H7 (cell line): ENCODE data around the gene CEP20. TPM values are rescaled to one million over a fixed set of nuclear protein-coding genes. Genes with fewer than 3 reads are reported as not detected.
A peak's percentile ranks its signal among the peaks of the same experiment; 100 is the strongest.
"Not testable (repeated sequence)": the region's sequence is repeated elsewhere in the genome, so short reads cannot be mapped to it uniquely, and the experiment has no call there.

Experiments
- DNase-seq: peaks from one replicate; pipeline ENCODE4 v3.0.0; 2012
- H3K27me3 ChIP-seq: 2 replicates; pipeline ENCODE4 v1.6.0; 2011; ENCODE audit warnings: mild to moderate bottlenecking, low read length; ENCODE audit not compliant: control insufficient read depth, insufficient read depth
- H3K36me3 ChIP-seq: replicated peaks from 2 replicates; pipeline ENCODE4 v1.5.1; 2011; ENCODE audit warnings: low read length; ENCODE audit not compliant: control insufficient read depth, insufficient read depth
- H3K4me3 ChIP-seq: 2 replicates; pipeline ENCODE4 v1.5.1; 2011; ENCODE audit warnings: low read depth, mild to moderate bottlenecking, control low read depth, low read length, moderate library complexity; ENCODE audit not compliant: insufficient read depth
- total RNA-seq: library from RNA; depleted of rRNA; stranded (reverse); fragments of >200 nt; shearing (Covaris generic); gene quantifications from 2 replicates; pipeline ENCODE4 v1.2.3, GENCODE V29; 2014; rRNA removed

CEP20 gene
- total RNA-seq: 56.2 and 69.5 TPM in 2 replicates

DNA sequence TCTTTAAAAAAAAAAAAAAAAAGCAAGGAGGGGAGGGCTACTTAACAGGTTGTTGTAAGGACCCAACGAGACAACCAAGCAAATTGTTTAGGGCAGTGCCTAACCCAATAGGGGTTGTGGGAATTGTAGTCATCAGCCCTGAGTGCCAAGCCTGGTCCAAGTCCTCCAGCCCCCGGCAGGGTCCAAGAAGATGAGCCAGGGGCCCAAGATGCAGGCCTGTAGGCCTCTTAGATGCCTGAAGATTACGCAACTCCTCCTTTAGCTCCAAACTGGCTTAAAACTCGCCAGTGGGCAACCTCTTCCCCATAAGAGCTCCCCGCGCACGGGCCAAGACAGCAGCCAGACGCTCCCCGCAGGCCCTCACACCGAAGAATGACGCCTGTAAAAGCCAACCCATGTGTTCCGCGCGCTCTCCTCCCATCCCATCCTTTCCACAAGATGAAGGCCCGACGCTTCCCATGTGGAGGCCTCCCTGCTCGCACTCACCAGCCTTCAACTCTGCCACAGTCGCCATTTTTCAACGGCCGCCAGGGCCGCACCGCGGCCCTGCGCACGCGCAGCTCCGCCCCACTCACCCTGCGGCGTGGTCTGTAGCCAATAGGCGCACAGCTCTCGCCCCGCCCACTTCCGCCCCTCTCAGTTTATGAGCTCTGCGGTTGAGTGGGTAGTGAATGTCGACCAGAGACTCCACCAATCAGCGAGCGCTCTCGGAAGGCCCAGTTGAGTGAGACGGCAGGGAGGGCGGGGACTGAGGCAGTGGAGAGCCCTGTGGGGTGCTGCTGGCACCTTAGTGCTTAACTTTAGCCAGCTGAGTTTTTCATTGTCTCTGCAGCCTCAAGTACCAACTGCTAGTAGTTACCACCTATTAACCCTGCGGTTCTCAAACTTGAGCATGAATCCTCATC, at the start of gene CEP20:
TSS of gene CEP20 (minus strand) at position 532 of the 905 bp plus-strand sequence. CDS start at position 514, 18 bp downstream.
- Histone ChIP-seq H3K36me3 (no peaks in the 10 kb centered on the region), H3K4me3 (peak within 1 kb of the TSS; percentile 87), H3K27me3 (no peaks in the 10 kb centered on the region)
- peak; percentile 99 for DNase-seq

GRCh38 chr16:15936809-15937208, 48.4 kb upstream of the CEP20 start:
- not testable (repeated sequence) for H3K36me3 ChIP-seq, H3K27me3 ChIP-seq, DNase-seq, H3K4me3 ChIP-seq

- H3K27me3 ChIP-seq: no peaks in the 10 kb centered on the region
- H3K36me3 ChIP-seq: no peaks in the 10 kb centered on the region
- no peak overlapping the region for H3K4me3 ChIP-seq
- DNase-seq: no peak
Observed at GRCh38 chr16:15934991-15935390, 46.6 kb upstream of the CEP20 start.

- no peaks in the 10 kb centered on the region for H3K36me3 ChIP-seq
- H3K4me3 ChIP-seq: no peak overlapping the region
- H3K27me3 ChIP-seq: no peaks in the 10 kb centered on the region
- DNase-seq: no peak
Observed at GRCh38 chr16:15933781-15934180, 45.4 kb upstream of the CEP20 start.

GRCh38 chr16:15932939-15933338, 44.5 kb upstream of the CEP20 start:
- H3K4me3 ChIP-seq: no peak overlapping the region
- H3K36me3 ChIP-seq: no peaks in the 10 kb centered on the region
- no peak for DNase-seq
- H3K27me3 ChIP-seq: no peaks in the 10 kb centered on the region

DNA sequence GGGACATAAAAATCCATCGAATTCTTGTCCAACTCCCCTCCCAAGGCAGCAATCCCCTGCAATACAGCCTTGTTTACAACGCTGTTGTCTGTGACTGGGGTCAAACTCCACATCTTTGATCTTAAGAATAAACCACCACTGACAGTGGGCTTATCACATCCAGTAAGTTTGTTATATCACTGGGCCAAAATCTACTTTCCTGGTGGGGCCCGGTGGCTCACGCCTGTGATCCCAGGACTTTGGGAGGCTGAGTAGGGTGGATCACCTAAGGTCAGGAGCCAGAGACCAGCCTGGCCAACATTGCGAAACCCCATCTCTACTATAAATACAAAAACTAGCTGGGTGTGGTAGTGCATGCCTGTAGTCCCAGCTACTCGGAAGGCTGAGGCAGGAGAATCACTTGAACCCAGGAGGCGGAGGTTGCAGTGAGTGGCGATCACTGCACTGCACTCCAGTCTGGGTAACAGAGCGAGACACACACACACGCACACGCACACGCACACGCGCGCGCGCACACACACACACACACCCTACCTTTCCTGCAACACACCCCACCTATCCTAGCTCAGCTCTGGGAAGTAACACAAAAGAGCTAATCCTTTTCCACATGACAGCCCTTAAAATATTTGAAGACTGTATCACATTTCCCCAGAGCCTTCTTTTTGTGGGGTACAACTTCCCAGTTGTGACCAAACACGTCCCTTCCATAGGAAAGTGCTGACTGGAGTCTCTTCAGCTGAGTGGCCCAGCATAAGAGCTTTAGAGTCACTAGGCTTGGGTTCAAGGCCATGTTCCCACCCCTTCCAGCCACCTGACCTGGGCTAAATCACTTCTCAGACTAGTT, 40.1 kb upstream of the CEP20 start:
- no peak for DNase-seq
- Histone ChIP-seq H3K27me3 (no peaks in the 10 kb centered on the region), H3K36me3 (no peaks in the 10 kb centered on the region), H3K4me3 (no peak overlapping the region)

- Histone ChIP-seq H3K27me3 (no peaks in the 10 kb centered on the region), H3K4me3 (no peak overlapping the region), H3K36me3 (no peaks in the 10 kb centered on the region)
- peak; percentile 58 for DNase-seq
Observed at GRCh38 chr16:15925631-15926030, 37.2 kb upstream of the CEP20 start.

- Histone ChIP-seq H3K36me3 (no peaks in the 10 kb centered on the region), H3K4me3 (no peak overlapping the region), H3K27me3 (no peaks in the 10 kb centered on the region)
- no peak for DNase-seq
Observed at GRCh38 chr16:15924996-15925395, 36.6 kb upstream of the CEP20 start.

- Histone ChIP-seq H3K27me3 (no peaks in the 10 kb centered on the region), H3K4me3 (no peak overlapping the region), H3K36me3 (no peaks in the 10 kb centered on the region)
- DNase-seq: no peak
Observed at GRCh38 chr16:15919331-15919730, 30.9 kb upstream of the CEP20 start.

- not testable (repeated sequence) for H3K36me3 ChIP-seq, DNase-seq
Observed at GRCh38 chr16:15918314-15918713, 29.9 kb upstream of the CEP20 start.

DNA sequence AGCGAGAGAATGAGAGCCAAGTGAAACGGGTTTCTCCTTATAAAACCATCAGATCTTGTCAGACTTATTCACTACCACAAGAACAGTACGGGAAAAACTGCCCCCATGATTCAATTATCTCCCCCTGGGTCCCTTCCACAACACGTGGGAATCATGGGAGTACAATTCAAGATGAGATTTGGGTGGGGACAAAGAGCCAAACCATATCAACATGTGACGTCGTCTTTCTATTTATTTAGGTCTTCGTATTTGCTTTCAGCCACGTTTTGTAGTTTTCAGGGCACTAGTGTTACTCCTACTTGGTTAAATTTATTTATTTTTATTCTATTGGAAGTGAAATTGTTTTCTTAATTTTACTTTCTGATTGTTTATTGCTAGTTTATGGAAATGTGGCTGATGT, 27.9 kb upstream of the CEP20 start:
- no peaks in the 10 kb centered on the region for H3K36me3 ChIP-seq
- DNase-seq: no peak
- H3K27me3 ChIP-seq: no peaks in the 10 kb centered on the region
- H3K4me3 ChIP-seq: no peak overlapping the region

More at GRCh38 chr16:15918314-15918713, 29.9 kb upstream of the CEP20 start:
- not testable (repeated sequence) for H3K4me3 ChIP-seq, H3K27me3 ChIP-seq

DNA sequence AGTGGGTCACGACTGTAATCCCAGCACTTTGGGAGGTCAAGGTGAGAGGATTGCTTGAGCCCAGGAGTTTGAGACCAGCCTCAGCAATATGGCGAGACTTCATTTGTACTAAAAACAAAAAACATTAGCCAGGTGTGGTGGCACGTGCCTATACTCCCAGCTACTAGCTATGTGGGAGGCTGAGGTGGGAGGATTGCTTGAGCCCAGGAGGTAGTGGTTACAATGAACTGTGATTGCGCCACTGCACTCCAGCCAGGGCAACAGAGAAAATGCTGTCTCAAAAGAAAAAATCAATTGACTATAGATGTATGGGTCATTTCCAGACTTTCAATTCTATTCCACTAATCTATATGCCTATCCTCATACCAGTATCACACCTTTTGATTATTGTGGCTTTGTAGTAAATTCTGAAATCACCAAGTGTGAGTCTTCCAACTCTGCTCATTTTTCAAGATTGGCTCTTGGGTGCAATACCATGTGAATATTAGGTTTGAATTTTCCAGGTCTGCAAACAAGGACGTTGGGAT, 27.2 kb upstream of the CEP20 start:
- no peaks in the 10 kb centered on the region for H3K36me3 ChIP-seq
- H3K27me3 ChIP-seq: no peaks in the 10 kb centered on the region
- H3K4me3 ChIP-seq: no peak overlapping the region
- DNase-seq: no peak

DNA sequence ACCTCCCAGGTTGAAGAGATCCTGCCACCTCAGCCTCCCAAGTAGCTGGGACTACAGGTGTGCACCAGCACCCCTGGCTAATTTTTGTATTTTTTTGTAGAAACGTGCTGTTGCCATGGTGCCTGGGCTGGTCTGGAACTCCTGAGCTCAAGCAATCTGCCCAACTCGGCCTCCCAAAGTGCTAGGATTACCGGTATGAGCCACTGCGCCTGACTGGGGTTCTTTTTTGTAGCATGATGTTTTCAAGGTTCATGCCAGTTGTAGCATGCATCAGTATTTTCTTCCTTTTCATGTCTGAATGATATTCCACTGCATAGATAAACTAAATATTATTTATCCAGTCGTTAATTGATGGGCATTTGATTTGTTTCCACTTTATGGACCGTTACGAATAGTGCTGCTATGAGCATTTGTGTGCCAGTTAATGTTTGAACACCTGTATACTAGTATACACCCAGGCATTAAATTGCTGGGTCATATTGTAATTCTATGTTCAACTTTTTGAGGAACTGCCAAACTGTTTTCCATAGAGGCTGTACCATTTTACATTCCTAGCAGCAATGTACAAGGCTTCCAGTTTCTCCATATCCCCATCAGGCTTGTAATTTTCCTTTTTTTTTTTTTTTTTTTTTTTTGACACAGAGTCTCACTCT, 24.8 kb upstream of the CEP20 start:
- Histone ChIP-seq H3K4me3 (no peak overlapping the region), H3K36me3 (no peaks in the 10 kb centered on the region), H3K27me3 (no peaks in the 10 kb centered on the region)
- DNase-seq: no peak

- H3K36me3 ChIP-seq: no peaks in the 10 kb centered on the region
- H3K4me3 ChIP-seq: no peak overlapping the region
- no peaks in the 10 kb centered on the region for H3K27me3 ChIP-seq
- DNase-seq: no peak
Observed at GRCh38 chr16:15911198-15911597, 22.8 kb upstream of the CEP20 start.
